Measurements from ENCODE around the gene EFCAB6. TPM values are rescaled to one million over a fixed set of nuclear protein-coding genes. Genes with fewer than 3 reads are reported as not detected.

EFCAB6 gene
- total and polyA plus RNA-seq, 4 donors = 1.7 to 15.4 (median 7.6) TPM

- H3K27me3 ChIP-seq (ENCODE audit: control insufficient read depth in 3 of 3, insufficient read depth in 3 of 3, low read length in 2 of 3) = no peaks in the 10 kb centered on the region
- no peak overlapping the region for H3K9ac ChIP-seq (ENCODE audit: insufficient read depth in 1 of 2, low read length in 2 of 2)
- ATAC-seq (ENCODE audit: insufficient read depth, low FRiP score) (no peak), DNase-seq (no peak)
- peaks cover 0 to 3% (median 3%) of the 10 kb centered on the region in 4 donors for H3K9me3 ChIP-seq (ENCODE audit: control insufficient read depth in 4 of 4, insufficient read depth in 3 of 4, low read length in 3 of 4)
- no peak for TF ChIP-seq CTCF (IDR thresholded peaks at IDR 0.05; ENCODE audit: control extremely low read depth, extremely low read depth)
- no peak overlapping the region for H3K4me3 ChIP-seq
- peaks cover 0 to 4% (median 0%) of the 10 kb centered on the region in 5 donors for H3K4me1 ChIP-seq (ENCODE audit: control insufficient read depth in 5 of 5, insufficient read depth in 5 of 5, low read length in 5 of 5)
- WGBS, 2 donors = 82 to 96% methylated on average over 3 of the region's 3 CpGs
- H3K36me3 ChIP-seq (ENCODE audit: control insufficient read depth in 4 of 4, insufficient read depth in 4 of 4, low read length in 4 of 4) = no peaks in the 10 kb centered on the region
- H3K27ac ChIP-seq (ENCODE audit: low read depth in 1 of 2, low read length in 1 of 2) = no peak overlapping the region
These were observed 191.9 kb downstream of the EFCAB6 start for GRCh38 chr22:43620197-43620596.

GRCh38 chr22:43618517-43618916 is 193.6 kb downstream of the EFCAB6 start:
- no peak for ATAC-seq (ENCODE audit: insufficient read depth, low FRiP score)
- Histone ChIP-seq H3K27me3 (ENCODE audit: control insufficient read depth in 3 of 3, insufficient read depth in 3 of 3, low read length in 2 of 3) (no peaks in the 10 kb centered on the region), H3K36me3 (ENCODE audit: control insufficient read depth in 4 of 4, insufficient read depth in 4 of 4, low read length in 4 of 4) (no peaks in the 10 kb centered on the region), H3K4me3 (no peak overlapping the region), H3K27ac (ENCODE audit: low read depth in 1 of 2, low read length in 1 of 2) (no peak overlapping the region), H3K4me1 (ENCODE audit: control insufficient read depth in 5 of 5, insufficient read depth in 5 of 5, low read length in 5 of 5) (peaks cover 0 to 4% (median 0%) of the 10 kb centered on the region in 5 donors), H3K9me3 (ENCODE audit: control insufficient read depth in 4 of 4, insufficient read depth in 3 of 4, low read length in 3 of 4) (peaks cover 0 to 3% (median 3%) of the 10 kb centered on the region in 4 donors), H3K9ac (ENCODE audit: insufficient read depth in 1 of 2, low read length in 2 of 2) (no peak overlapping the region)
- 65 to 78% methylated on average over 4 of the region's 4 CpGs for WGBS, 2 donors
- TF ChIP-seq CTCF (IDR thresholded peaks at IDR 0.05; ENCODE audit: control extremely low read depth, extremely low read depth) = no peak
- peak in 2 of 3 donors; percentile 33 to 44 for DNase-seq

DNA sequence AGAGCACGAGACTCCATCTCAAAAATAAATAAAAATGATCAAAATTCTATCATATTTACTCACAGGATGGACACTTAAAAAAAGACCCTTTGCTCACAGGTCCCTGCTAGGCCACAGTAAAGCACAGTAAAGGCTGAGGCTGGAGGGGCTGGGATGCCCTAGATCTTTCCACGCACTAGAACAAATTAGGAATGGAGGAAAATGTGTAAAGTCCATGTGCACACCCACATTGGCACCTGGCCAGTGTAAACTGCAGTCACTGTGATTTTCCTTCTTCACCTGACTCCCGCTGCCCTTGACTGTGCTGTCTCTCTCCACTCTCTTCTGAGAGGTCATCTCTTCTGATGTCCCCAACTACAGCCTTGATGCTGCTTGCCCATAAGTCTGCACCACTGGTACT is 195.5 kb downstream of the EFCAB6 start:
- peaks cover 0 to 4% (median 0%) of the 10 kb centered on the region in 5 donors for H3K4me1 ChIP-seq (ENCODE audit: control insufficient read depth in 5 of 5, insufficient read depth in 5 of 5, low read length in 5 of 5)
- DNase-seq (no peak), ATAC-seq (ENCODE audit: insufficient read depth, low FRiP score) (no peak)
- peaks cover 0 to 3% (median 3%) of the 10 kb centered on the region in 4 donors for H3K9me3 ChIP-seq (ENCODE audit: control insufficient read depth in 4 of 4, insufficient read depth in 3 of 4, low read length in 3 of 4)
- no peak overlapping the region for H3K4me3 ChIP-seq
- H3K27me3 ChIP-seq (ENCODE audit: control insufficient read depth in 3 of 3, insufficient read depth in 3 of 3, low read length in 2 of 3) = no peaks in the 10 kb centered on the region
- H3K9ac ChIP-seq (ENCODE audit: insufficient read depth in 1 of 2, low read length in 2 of 2) = no peak overlapping the region
- H3K27ac ChIP-seq (ENCODE audit: low read depth in 1 of 2, low read length in 1 of 2) = no peak overlapping the region
- no peaks in the 10 kb centered on the region for H3K36me3 ChIP-seq (ENCODE audit: control insufficient read depth in 4 of 4, insufficient read depth in 4 of 4, low read length in 4 of 4)
- WGBS, 2 donors = 79 to 81% methylated on average over 3 of the region's 3 CpGs
- TF ChIP-seq CTCF (IDR thresholded peaks at IDR 0.05; ENCODE audit: control extremely low read depth, extremely low read depth) = no peak

- Histone ChIP-seq H3K9ac (ENCODE audit: insufficient read depth in 1 of 2, low read length in 2 of 2) (no peak overlapping the region), H3K27me3 (ENCODE audit: control insufficient read depth in 3 of 3, insufficient read depth in 3 of 3, low read length in 2 of 3) (no peaks in the 10 kb centered on the region), H3K4me3 (no peak overlapping the region), H3K4me1 (ENCODE audit: control insufficient read depth in 5 of 5, insufficient read depth in 5 of 5, low read length in 5 of 5) (no peaks in the 10 kb centered on the region), H3K36me3 (ENCODE audit: control insufficient read depth in 4 of 4, insufficient read depth in 4 of 4, low read length in 4 of 4) (no peaks in the 10 kb centered on the region), H3K27ac (ENCODE audit: low read depth in 1 of 2, low read length in 1 of 2) (no peak overlapping the region), H3K9me3 (ENCODE audit: control insufficient read depth in 4 of 4, insufficient read depth in 3 of 4, low read length in 3 of 4) (no peaks in the 10 kb centered on the region)
- DNase-seq (no peak), ATAC-seq (ENCODE audit: insufficient read depth, low FRiP score) (no peak)
- 85 to 90% methylated on average over 9 of the region's 9 CpGs for WGBS, 2 donors
- TF ChIP-seq CTCF (IDR thresholded peaks at IDR 0.05; ENCODE audit: control extremely low read depth, extremely low read depth) = no peak
These were observed 211.8 kb downstream of the EFCAB6 start for GRCh38 chr22:43600265-43600664.
